Effector CD8-positive, alpha-beta T cell (primary cell): ENCODE measurements around the gene KIF5C.

Source experiments
- DNase-seq: peaks from one replicate; lab custom pipeline; 2025; lab: John Stamatoyannopoulos, UW

Gene KIF5C

GRCh38 chr2:148924514-148925178 is 49.6 kb downstream of the KIF5C start:
- no peak for DNase-seq

GRCh38 chr2:148926291-148926961 is 51.4 kb downstream of the KIF5C start:
- peak; percentile 24 for DNase-seq

- no peak for DNase-seq
These were observed 52.0 kb downstream of the KIF5C start for GRCh38 chr2:148926981-148927401.

GRCh38 chr2:148928395-148928794 is 53.4 kb downstream of the KIF5C start:
- no peak for DNase-seq

- no peak for DNase-seq
These were observed 55.2 kb downstream of the KIF5C start for GRCh38 chr2:148930046-148930775.

- no peak for DNase-seq
These were observed 57.5 kb downstream of the KIF5C start for GRCh38 chr2:148932536-148932935.

- no peak for DNase-seq
These were observed 58.4 kb downstream of the KIF5C start for GRCh38 chr2:148933456-148933855.

- no peak for DNase-seq
These were observed 60.8 kb downstream of the KIF5C start for GRCh38 chr2:148935791-148936190.

- DNase-seq = no peak
These were observed 61.9 kb downstream of the KIF5C start for GRCh38 chr2:148936857-148937450.

- no peak for DNase-seq
These were observed 64.2 kb downstream of the KIF5C start for GRCh38 chr2:148939271-148939670.

- DNase-seq = no peak
These were observed 68.1 kb downstream of the KIF5C start for GRCh38 chr2:148943097-148943496.

- DNase-seq = no peak
These were observed 69.5 kb downstream of the KIF5C start for GRCh38 chr2:148944536-148944935.

- no peak for DNase-seq
These were observed 72.3 kb downstream of the KIF5C start for GRCh38 chr2:148947299-148947698.

- DNase-seq = no peak
These were observed 73.8 kb downstream of the KIF5C start for GRCh38 chr2:148948868-148949267.

GRCh38 chr2:148949348-148949747 is 74.3 kb downstream of the KIF5C start:
- DNase-seq = no peak

GRCh38 chr2:148952621-148953020 is 77.6 kb downstream of the KIF5C start:
- no peak for DNase-seq

- DNase-seq = no peak
These were observed 78.4 kb downstream of the KIF5C start for GRCh38 chr2:148953426-148953825.

- DNase-seq = no peak
These were observed 79.5 kb downstream of the KIF5C start for GRCh38 chr2:148954536-148954935.

- DNase-seq = no peak
These were observed 80.8 kb downstream of the KIF5C start for GRCh38 chr2:148955798-148956197.

- DNase-seq = no peak
These were observed 82.0 kb downstream of the KIF5C start for GRCh38 chr2:148957023-148957422.

- DNase-seq = no peak
These were observed 84.7 kb downstream of the KIF5C start for GRCh38 chr2:148959745-148960144.

- no peak for DNase-seq
These were observed 85.5 kb downstream of the KIF5C start for GRCh38 chr2:148960483-148960882.

GRCh38 chr2:148963461-148963860 is 88.4 kb downstream of the KIF5C start:
- DNase-seq = no peak
